RWPE1 (cell line): ENCODE data around the gene PRICKLE2.

Source experiments
- CTCF ChIA-PET: fragments of 350-600 bp; sonication (Branson Sonifier 250); formaldehyde crosslinking; extraction: SDS; loops from one replicate; lab custom pipeline; 2021; lab: Yijun Ruan, JAX
- POLR2A ChIA-PET: fragments of 400-600 bp; formaldehyde crosslinking; extraction: SDS; loops from one replicate; lab custom pipeline; 2020; ENCODE audit warnings: antibody characterized with exemption; ENCODE audit not compliant: low non-redundant PET; lab: Yijun Ruan, JAX
- DNase-seq: peaks from one replicate; pipeline ENCODE4 v3.0.0; 2012; ENCODE audit warnings: low spot score
- H3K27ac ChIP-seq: fragments of 450-650 bp; 2 replicates; pipeline ENCODE4 v1.5.1; 2017
- CTCF ChIP-seq: fragments of 450-650 bp; conservative IDR thresholded peaks from 2 replicates; pipeline ENCODE4 v1.5.1; 2017; ENCODE audit warnings: low read depth, mild to moderate bottlenecking

PRICKLE2 gene

GRCh38 chr3:64082961-64083541 lies 142.2 kb downstream of the PRICKLE2 start:
- CTCF ChIA-PET = no interaction called here
- POLR2A ChIA-PET = no interaction called here

GRCh38 chr3:64082411-64082810 lies 142.9 kb downstream of the PRICKLE2 start:
- no peak for DNase-seq
- ChIA-PET POLR2A (no interaction called here), CTCF (no interaction called here)
- no peak overlapping the region for H3K27ac ChIP-seq
- no peak for TF ChIP-seq CTCF

More at GRCh38 chr3:64082961-64083541, 142.2 kb downstream of the PRICKLE2 start:
- no peak overlapping the region for H3K27ac ChIP-seq
- no peak for DNase-seq
- TF ChIP-seq CTCF = no peak

GRCh38 chr3:64081235-64081630 lies 144.0 kb downstream of the PRICKLE2 start:
- no peak for TF ChIP-seq CTCF
- no peak for DNase-seq
- POLR2A ChIA-PET = no interaction called here
- no peak overlapping the region for H3K27ac ChIP-seq
- CTCF ChIA-PET = no interaction called here

GRCh38 chr3:64080616-64081234 lies 144.5 kb downstream of the PRICKLE2 start:
- TF ChIP-seq CTCF = no peak
- ChIA-PET POLR2A (no interaction called here), CTCF (interaction anchor here (0.6 kb wide), 1 partner anchor 118 kb away, joined by 3 read pairs; no protein-coding TSS in a partner anchor)
- H3K27ac ChIP-seq = no peak overlapping the region
- DNase-seq = no peak

- H3K27ac ChIP-seq = no peak overlapping the region
- no peak for TF ChIP-seq CTCF
- POLR2A ChIA-PET = no interaction called here
- CTCF ChIA-PET = interaction anchor here (0.6 kb wide), 1 partner anchor 87 kb away, joined by 3 read pairs; no protein-coding TSS in a partner anchor
- no peak for DNase-seq
These were observed 145.7 kb downstream of the PRICKLE2 start for GRCh38 chr3:64079369-64080150.

- H3K27ac ChIP-seq = no peak overlapping the region
- POLR2A ChIA-PET = no interaction called here
- CTCF ChIA-PET = interaction anchor here (0.7 kb wide), 1 partner anchor 137 kb away, joined by 4 read pairs; no protein-coding TSS in a partner anchor
- TF ChIP-seq CTCF = no peak
- DNase-seq = no peak
These were observed 146.3 kb downstream of the PRICKLE2 start for GRCh38 chr3:64078966-64079365.
